Measurements from ENCODE around the gene ELFN1. TPM values are rescaled to one million over a fixed set of nuclear protein-coding genes. Genes with fewer than 3 reads are reported as not detected.
"Not testable (repeated sequence)": the region's sequence is repeated elsewhere in the genome, so short reads cannot be mapped to it uniquely, and the experiment has no call there.

Gene ELFN1
- total and polyA plus RNA-seq, 4 donors: 7.8 to 28.4 (median 16.3) TPM

- H3K9me3 ChIP-seq (ENCODE audit: control insufficient read depth, insufficient read depth, low read length): peaks cover under 1% of the 10 kb centered on the region
- 76% methylated on average over 10 of the region's 11 CpGs for WGBS (ENCODE audit: insufficient coverage)
These were observed 44.7 kb downstream of the ELFN1 start for GRCh38 chr7:1714583-1715330.

DNA sequence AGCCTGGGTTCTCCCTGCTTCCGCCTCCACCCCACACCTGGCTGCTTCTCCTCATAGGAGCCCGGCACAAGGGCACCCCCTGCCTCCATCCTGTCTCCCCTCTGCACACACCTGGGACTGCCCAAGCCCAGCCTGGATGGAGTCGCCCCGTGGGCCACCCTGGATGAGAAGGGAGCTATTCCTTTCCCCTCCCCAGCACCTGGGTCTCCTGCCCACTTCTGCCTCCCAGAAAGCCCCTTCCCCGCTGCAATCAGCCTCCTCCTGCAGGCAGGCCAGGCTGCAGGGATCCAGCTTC is 45.2 kb downstream of the ELFN1 start:
- Histone ChIP-seq H3K27ac (ENCODE audit: low read depth, low read length) (no peak overlapping the region), H3K4me1 (ENCODE audit: control insufficient read depth, insufficient read depth, low read length) (peaks cover 50% of the 10 kb centered on the region), H3K4me3 (ENCODE audit: low read depth, low read length) (no peak overlapping the region), H3K9me3 (ENCODE audit: control insufficient read depth, insufficient read depth, low read length) (no peaks in the 10 kb centered on the region), H3K27me3 (ENCODE audit: control insufficient read depth, insufficient read depth, low read length) (no peaks in the 10 kb centered on the region), H3K36me3 (ENCODE audit: control insufficient read depth, insufficient read depth, low read length) (peaks cover 69% of the 10 kb centered on the region)
- WGBS (ENCODE audit: insufficient coverage): 84% methylated on average over 5 of the region's 5 CpGs
- DNase-seq (ENCODE audit: low read depth in 4 of 6, low spot score in 6 of 6): no peak

More at GRCh38 chr7:1714583-1715330, 44.7 kb downstream of the ELFN1 start:
- Histone ChIP-seq H3K4me3 (ENCODE audit: low read depth, low read length) (no peak overlapping the region), H3K27ac (ENCODE audit: low read depth, low read length) (no peak overlapping the region), H3K36me3 (ENCODE audit: control insufficient read depth, insufficient read depth, low read length) (peaks cover 65% of the 10 kb centered on the region), H3K4me1 (ENCODE audit: control insufficient read depth, insufficient read depth, low read length) (peaks cover 45% of the 10 kb centered on the region), H3K27me3 (ENCODE audit: control insufficient read depth, insufficient read depth, low read length) (no peaks in the 10 kb centered on the region)
- peak in 1 of 6 donors; percentile 68 for DNase-seq (ENCODE audit: low read depth in 4 of 6, low spot score in 6 of 6)

GRCh38 chr7:1715671-1716074 is 45.6 kb downstream of the ELFN1 start:
- DNase-seq (ENCODE audit: low read depth in 4 of 6, low spot score in 6 of 6): no peak

DNA sequence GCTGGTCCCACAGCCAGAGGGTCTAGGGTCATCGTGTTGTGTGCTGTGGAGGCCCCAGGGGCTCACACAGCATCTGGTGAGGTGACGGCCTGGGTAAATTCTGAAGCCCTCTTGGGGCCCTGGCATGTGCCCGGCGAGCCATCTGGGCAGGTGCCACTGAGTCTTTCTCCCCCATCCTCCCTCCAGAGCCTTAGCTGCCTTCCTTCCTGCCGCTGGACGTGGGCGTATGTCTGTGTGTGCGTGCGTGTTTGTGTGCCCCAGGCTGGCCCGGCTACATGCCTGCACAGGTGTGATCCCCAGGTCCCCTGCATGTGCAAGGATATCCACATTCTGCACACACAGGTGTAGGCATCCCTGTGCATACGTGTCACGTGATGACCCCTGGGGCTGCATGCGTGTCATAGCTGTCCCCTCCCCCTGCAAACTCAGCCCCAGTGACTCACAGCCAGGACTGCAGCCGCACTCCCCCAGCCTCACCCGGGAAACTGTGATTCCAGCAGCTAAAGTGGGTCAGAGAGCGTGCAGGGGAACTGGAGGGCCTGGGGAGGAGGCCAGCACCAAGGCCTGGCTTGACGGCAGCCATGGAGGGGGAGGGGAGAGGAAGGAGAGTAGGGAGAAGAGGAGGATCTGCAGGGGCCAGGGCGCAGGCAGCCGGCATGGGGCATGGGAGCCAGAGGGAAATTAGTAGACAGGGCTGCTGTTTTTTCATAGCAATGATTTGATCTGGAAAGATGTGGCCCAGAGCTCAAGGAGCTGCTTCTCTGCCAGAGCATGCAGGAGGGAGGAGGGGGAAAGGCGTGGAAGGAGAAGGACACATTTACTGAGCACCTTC is 46.4 kb downstream of the ELFN1 start:
- WGBS (ENCODE audit: insufficient coverage): 65% methylated on average over 14 of the region's 20 CpGs
- no peaks in the 10 kb centered on the region for H3K9me3 ChIP-seq (ENCODE audit: control insufficient read depth, insufficient read depth, low read length)
- H3K4me1 ChIP-seq (ENCODE audit: control insufficient read depth, insufficient read depth, low read length): peaks cover 51% of the 10 kb centered on the region
- H3K27me3 ChIP-seq (ENCODE audit: control insufficient read depth, insufficient read depth, low read length): no peaks in the 10 kb centered on the region
- H3K36me3 ChIP-seq (ENCODE audit: control insufficient read depth, insufficient read depth, low read length): peaks cover 63% of the 10 kb centered on the region
- H3K27ac ChIP-seq (ENCODE audit: low read depth, low read length): no peak overlapping the region
- no peak for DNase-seq (ENCODE audit: low read depth in 4 of 6, low spot score in 6 of 6)
- no peak overlapping the region for H3K4me3 ChIP-seq (ENCODE audit: low read depth, low read length)

More at GRCh38 chr7:1715671-1716074, 45.6 kb downstream of the ELFN1 start:
- 66% methylated on average over 6 of the region's 6 CpGs for WGBS (ENCODE audit: insufficient coverage)
- Histone ChIP-seq H3K4me3 (ENCODE audit: low read depth, low read length) (no peak overlapping the region), H3K27me3 (ENCODE audit: control insufficient read depth, insufficient read depth, low read length) (no peaks in the 10 kb centered on the region), H3K4me1 (ENCODE audit: control insufficient read depth, insufficient read depth, low read length) (peaks cover 51% of the 10 kb centered on the region), H3K27ac (ENCODE audit: low read depth, low read length) (no peak overlapping the region), H3K36me3 (ENCODE audit: control insufficient read depth, insufficient read depth, low read length) (peaks cover 68% of the 10 kb centered on the region), H3K9me3 (ENCODE audit: control insufficient read depth, insufficient read depth, low read length) (no peaks in the 10 kb centered on the region)

GRCh38 chr7:1717095-1717483 is 47.0 kb downstream of the ELFN1 start:
- Histone ChIP-seq H3K4me1 (ENCODE audit: control insufficient read depth, insufficient read depth, low read length) (peaks cover 51% of the 10 kb centered on the region), H3K27me3 (ENCODE audit: control insufficient read depth, insufficient read depth, low read length) (no peaks in the 10 kb centered on the region), H3K4me3 (ENCODE audit: low read depth, low read length) (no peak overlapping the region), H3K36me3 (ENCODE audit: control insufficient read depth, insufficient read depth, low read length) (peaks cover 61% of the 10 kb centered on the region), H3K27ac (ENCODE audit: low read depth, low read length) (no peak overlapping the region), H3K9me3 (ENCODE audit: control insufficient read depth, insufficient read depth, low read length) (no peaks in the 10 kb centered on the region)
- 82% methylated on average over 10 of the region's 10 CpGs for WGBS (ENCODE audit: insufficient coverage)
- DNase-seq (ENCODE audit: low read depth in 4 of 6, low spot score in 6 of 6): no peak

DNA sequence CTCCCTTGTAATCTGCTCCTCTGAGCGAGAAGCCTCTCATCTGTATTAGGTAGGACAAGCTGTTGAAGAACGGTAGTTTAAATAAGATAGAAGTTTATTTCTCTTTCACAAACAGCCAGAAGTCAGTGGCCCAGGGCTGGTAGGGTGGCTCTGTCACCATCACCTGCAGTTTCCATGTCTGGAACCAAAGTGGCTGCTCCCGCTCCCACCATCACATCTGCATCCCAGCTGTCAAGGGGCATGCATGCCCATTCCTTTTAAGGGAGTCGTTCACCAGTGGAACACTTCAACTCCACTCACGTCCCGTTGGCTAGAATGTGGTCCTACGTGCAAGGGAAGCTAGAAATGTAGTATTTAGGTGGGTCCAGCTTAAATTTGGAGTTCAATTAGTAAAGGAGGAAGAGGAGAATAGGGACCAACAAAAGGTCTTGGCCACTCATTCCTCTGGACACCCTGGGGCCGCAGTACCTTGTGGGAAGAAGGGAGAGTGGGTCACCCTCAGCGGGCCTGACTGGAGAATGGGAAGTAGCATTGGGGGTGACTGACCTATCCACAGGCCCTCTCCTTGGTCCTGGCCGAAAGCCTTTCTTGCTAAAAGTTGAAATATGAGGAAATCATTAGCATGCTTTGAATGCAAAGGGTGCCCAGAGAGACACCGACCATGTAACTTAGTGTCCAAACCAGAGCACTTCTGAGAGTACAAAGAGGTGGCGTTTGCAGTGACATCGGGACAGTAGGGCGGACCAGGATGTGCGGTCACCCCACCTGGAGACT is 48.0 kb downstream of the ELFN1 start:
- H3K4me1 ChIP-seq (ENCODE audit: control insufficient read depth, insufficient read depth, low read length): peaks cover 47% of the 10 kb centered on the region
- no peaks in the 10 kb centered on the region for H3K27me3 ChIP-seq (ENCODE audit: control insufficient read depth, insufficient read depth, low read length)
- no peaks in the 10 kb centered on the region for H3K9me3 ChIP-seq (ENCODE audit: control insufficient read depth, insufficient read depth, low read length)
- no peak for DNase-seq (ENCODE audit: low read depth in 4 of 6, low spot score in 6 of 6)
- no peak overlapping the region for H3K27ac ChIP-seq (ENCODE audit: low read depth, low read length)
- WGBS (ENCODE audit: insufficient coverage): 98% methylated on average over 10 of the region's 15 CpGs
- H3K36me3 ChIP-seq (ENCODE audit: control insufficient read depth, insufficient read depth, low read length): peaks cover 59% of the 10 kb centered on the region
- no peak overlapping the region for H3K4me3 ChIP-seq (ENCODE audit: low read depth, low read length)

DNA sequence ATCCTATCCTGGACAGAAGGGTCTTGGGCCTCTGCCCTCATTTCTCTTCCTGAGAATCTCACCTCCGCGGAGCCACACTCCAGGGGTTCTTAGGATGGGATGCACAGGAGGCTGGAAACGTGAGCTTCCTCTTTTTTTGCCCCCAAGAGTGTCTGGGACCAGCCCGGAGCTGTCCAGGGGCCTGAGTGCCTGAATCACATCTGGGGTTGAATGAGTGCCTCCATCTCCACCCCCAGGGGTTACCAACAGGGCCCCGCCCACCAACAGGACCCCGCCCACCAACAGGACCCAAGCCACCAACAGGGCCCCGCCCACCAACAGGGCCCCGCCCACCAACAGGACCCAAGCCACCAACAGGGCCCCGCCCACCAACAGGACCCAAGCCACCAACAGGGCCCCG is 48.8 kb downstream of the ELFN1 start:
- DNase-seq (ENCODE audit: low read depth in 4 of 6, low spot score in 6 of 6); H3K4me3 ChIP-seq (ENCODE audit: low read depth, low read length); H3K27me3 ChIP-seq (ENCODE audit: control insufficient read depth, insufficient read depth, low read length); H3K9me3 ChIP-seq (ENCODE audit: control insufficient read depth, insufficient read depth, low read length); H3K27ac ChIP-seq (ENCODE audit: low read depth, low read length): not testable (repeated sequence)
- Histone ChIP-seq H3K4me1 (ENCODE audit: control insufficient read depth, insufficient read depth, low read length) (peaks cover 40% of the 10 kb centered on the region), H3K36me3 (ENCODE audit: control insufficient read depth, insufficient read depth, low read length) (peaks cover 57% of the 10 kb centered on the region)
- 49% methylated on average over 3 of the region's 10 CpGs for WGBS (ENCODE audit: insufficient coverage)

GRCh38 chr7:1719256-1719655 is 49.2 kb downstream of the ELFN1 start:
- Histone ChIP-seq H3K36me3 (ENCODE audit: control insufficient read depth, insufficient read depth, low read length) (peaks cover 57% of the 10 kb centered on the region), H3K4me1 (ENCODE audit: control insufficient read depth, insufficient read depth, low read length) (peaks cover 36% of the 10 kb centered on the region)
- H3K27me3 ChIP-seq (ENCODE audit: control insufficient read depth, insufficient read depth, low read length); H3K27ac ChIP-seq (ENCODE audit: low read depth, low read length); DNase-seq (ENCODE audit: low read depth in 4 of 6, low spot score in 6 of 6); H3K9me3 ChIP-seq (ENCODE audit: control insufficient read depth, insufficient read depth, low read length); H3K4me3 ChIP-seq (ENCODE audit: low read depth, low read length): not testable (repeated sequence)
- 61% methylated on average over 9 of the region's 13 CpGs for WGBS (ENCODE audit: insufficient coverage)

DNA sequence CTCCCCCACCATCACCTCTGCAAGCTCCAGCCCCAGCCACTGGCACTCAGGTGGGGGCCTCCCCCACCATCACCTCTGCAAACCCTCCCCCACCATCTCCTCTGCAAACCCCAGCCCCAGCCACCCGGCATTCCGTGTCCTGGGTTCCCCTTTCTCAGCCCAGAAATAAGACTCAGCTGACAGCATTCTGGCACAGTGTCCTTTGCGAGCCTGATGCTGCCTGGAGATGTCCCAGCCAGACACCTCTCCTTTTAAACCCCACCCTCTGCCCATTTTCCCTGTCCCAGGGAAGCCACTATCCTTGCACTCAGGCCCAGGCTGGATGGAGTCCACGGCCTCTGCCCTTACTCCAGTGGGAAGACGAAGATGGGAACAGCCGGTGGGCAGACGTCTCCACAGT is 49.8 kb downstream of the ELFN1 start:
- 46% methylated on average over 7 of the region's 7 CpGs for WGBS (ENCODE audit: insufficient coverage)
- no peaks in the 10 kb centered on the region for H3K9me3 ChIP-seq (ENCODE audit: control insufficient read depth, insufficient read depth, low read length)
- H3K36me3 ChIP-seq (ENCODE audit: control insufficient read depth, insufficient read depth, low read length): peaks cover 62% of the 10 kb centered on the region
- no peaks in the 10 kb centered on the region for H3K27me3 ChIP-seq (ENCODE audit: control insufficient read depth, insufficient read depth, low read length)
- H3K4me3 ChIP-seq (ENCODE audit: low read depth, low read length): no peak overlapping the region
- no peak overlapping the region for H3K27ac ChIP-seq (ENCODE audit: low read depth, low read length)
- H3K4me1 ChIP-seq (ENCODE audit: control insufficient read depth, insufficient read depth, low read length): peaks cover 40% of the 10 kb centered on the region
- peak in 1 of 6 donors; percentile 76 for DNase-seq (ENCODE audit: low read depth in 4 of 6, low spot score in 6 of 6)
